ENCODE results near the gene WDR83. TPM values are rescaled to one million over a fixed set of nuclear protein-coding genes. Genes with fewer than 3 reads are reported as not detected.

Gene WDR83
- total and polyA plus RNA-seq, 3 experiments from 2014 or later, result 13.1 to 19.9 (median 18.8) TPM

GRCh38 chr19:12647047-12647446, 19.6 kb upstream of the WDR83 start:
- no peak overlapping the region for H3K4me3 ChIP-seq (ENCODE audit: low read length)
- no peak for DNase-seq
- H3K27ac ChIP-seq (ENCODE audit: low read depth, low read length), result no peak overlapping the region
- no peaks in the 10 kb centered on the region for H3K9me3 ChIP-seq (ENCODE audit: low read length)
- Mint-ChIP-seq H3K27me3 (peaks cover 0 to 1% of the 10 kb centered on the region in 2 donors), H3K4me1 (no peaks in the 10 kb centered on the region), H3K4me3 (no peak overlapping the region), H3K9me3 (no peaks in the 10 kb centered on the region), H3K36me3 (peaks cover 0 to 25% (median 5%) of the 10 kb centered on the region in 3 donors), H3K27ac (no peak overlapping the region)
- POLR2A ChIA-PET, result no interaction called here
- no peaks in the 10 kb centered on the region for H3K27me3 ChIP-seq (ENCODE audit: insufficient read depth, low read length, poor library complexity, severe bottlenecking)
- no peaks in the 10 kb centered on the region for H3K4me1 ChIP-seq (ENCODE audit: insufficient read depth, low read length)
- CTCF ChIA-PET, result no interaction called here
- peaks cover 10% of the 10 kb centered on the region for H3K36me3 ChIP-seq (ENCODE audit: insufficient read depth, low read length)

GRCh38 chr19:12647490-12648071, 19.0 kb upstream of the WDR83 start:
- CTCF ChIA-PET, result interaction anchor here (0.8 kb wide), 1 partner anchor 24 kb away, joined by 3 read pairs; no protein-coding TSS in a partner anchor
- peak overlapping the region in 1 of 8 donors; percentile 50 for H3K27ac Mint-ChIP-seq
- peaks cover 0 to 27% (median 5%) of the 10 kb centered on the region in 3 donors for H3K36me3 Mint-ChIP-seq
- Histone ChIP-seq H3K4me1 (ENCODE audit: insufficient read depth, low read length) (no peaks in the 10 kb centered on the region), H3K4me3 (ENCODE audit: low read length) (no peak overlapping the region), H3K27me3 (ENCODE audit: insufficient read depth, low read length, poor library complexity, severe bottlenecking) (no peaks in the 10 kb centered on the region), H3K9me3 (ENCODE audit: low read length) (no peaks in the 10 kb centered on the region), H3K36me3 (ENCODE audit: insufficient read depth, low read length) (peaks cover 10% of the 10 kb centered on the region), H3K27ac (ENCODE audit: low read depth, low read length) (no peak overlapping the region)
- H3K4me1 Mint-ChIP-seq, result no peaks in the 10 kb centered on the region
- POLR2A ChIA-PET, result no interaction called here
- no peak overlapping the region for H3K4me3 Mint-ChIP-seq
- DNase-seq, result peak in 1 of 5 donors; percentile 29
- H3K27me3 Mint-ChIP-seq, result no peaks in the 10 kb centered on the region
- H3K9me3 Mint-ChIP-seq, result no peaks in the 10 kb centered on the region

GRCh38 chr19:12648088-12648487, 18.5 kb upstream of the WDR83 start:
- CTCF ChIA-PET, result interaction anchor here (0.8 kb wide), 1 partner anchor 24 kb away, joined by 3 read pairs; no protein-coding TSS in a partner anchor
- POLR2A ChIA-PET, result no interaction called here
- H3K9me3 Mint-ChIP-seq, result no peaks in the 10 kb centered on the region

GRCh38 chr19:12649941-12650340, 16.7 kb upstream of the WDR83 start:
- ChIA-PET POLR2A (no interaction called here), CTCF (interaction anchor here (1.0 kb wide), 1 partner anchor 10 kb away, joined by 4 read pairs; no protein-coding TSS in a partner anchor)
- no peak overlapping the region for H3K4me3 Mint-ChIP-seq
- Histone ChIP-seq H3K9me3 (ENCODE audit: low read length) (no peaks in the 10 kb centered on the region), H3K27ac (ENCODE audit: low read depth, low read length) (no peak overlapping the region), H3K36me3 (ENCODE audit: insufficient read depth, low read length) (peaks cover 10% of the 10 kb centered on the region), H3K4me3 (ENCODE audit: low read length) (no peak overlapping the region), H3K27me3 (ENCODE audit: insufficient read depth, low read length, poor library complexity, severe bottlenecking) (no peaks in the 10 kb centered on the region), H3K4me1 (ENCODE audit: insufficient read depth, low read length) (no peaks in the 10 kb centered on the region)
- no peaks in the 10 kb centered on the region for H3K27me3 Mint-ChIP-seq
- H3K9me3 Mint-ChIP-seq, result no peaks in the 10 kb centered on the region
- H3K4me1 Mint-ChIP-seq, result no peaks in the 10 kb centered on the region
- DNase-seq, result no peak
- H3K27ac Mint-ChIP-seq, result peak overlapping the region in 1 of 8 donors; percentile 43
- H3K36me3 Mint-ChIP-seq, result peaks cover 0 to 31% (median 2%) of the 10 kb centered on the region in 3 donors

More at GRCh38 chr19:12648088-12648487, 18.5 kb upstream of the WDR83 start:
- Histone ChIP-seq H3K4me1 (ENCODE audit: insufficient read depth, low read length) (no peaks in the 10 kb centered on the region), H3K9me3 (ENCODE audit: low read length) (no peaks in the 10 kb centered on the region), H3K36me3 (ENCODE audit: insufficient read depth, low read length) (peaks cover 10% of the 10 kb centered on the region), H3K27me3 (ENCODE audit: insufficient read depth, low read length, poor library complexity, severe bottlenecking) (no peaks in the 10 kb centered on the region), H3K27ac (ENCODE audit: low read depth, low read length) (no peak overlapping the region), H3K4me3 (ENCODE audit: low read length) (no peak overlapping the region)
- Mint-ChIP-seq H3K27me3 (no peaks in the 10 kb centered on the region), H3K27ac (no peak overlapping the region), H3K36me3 (peaks cover 0 to 27% (median 5%) of the 10 kb centered on the region in 3 donors), H3K4me1 (no peaks in the 10 kb centered on the region), H3K4me3 (no peak overlapping the region)
- no peak for DNase-seq

- peaks cover 9 to 44% (median 12%) of the 10 kb centered on the region in 3 donors for H3K36me3 Mint-ChIP-seq
- Histone ChIP-seq H3K27me3 (ENCODE audit: insufficient read depth, low read length, poor library complexity, severe bottlenecking) (no peaks in the 10 kb centered on the region), H3K27ac (ENCODE audit: low read depth, low read length) (no peak overlapping the region), H3K4me1 (ENCODE audit: insufficient read depth, low read length) (no peaks in the 10 kb centered on the region), H3K9me3 (ENCODE audit: low read length) (no peaks in the 10 kb centered on the region), H3K36me3 (ENCODE audit: insufficient read depth, low read length) (peaks cover 27% of the 10 kb centered on the region), H3K4me3 (ENCODE audit: low read length) (no peak overlapping the region)
- peak overlapping the region in 1 of 8 donors; percentile 54 for H3K27ac Mint-ChIP-seq
- H3K9me3 Mint-ChIP-seq, result no peaks in the 10 kb centered on the region
- peaks cover 0 to 1% (median 0%) of the 10 kb centered on the region in 3 donors for H3K4me1 Mint-ChIP-seq
- POLR2A ChIA-PET, result no interaction called here
- no peak overlapping the region for H3K4me3 Mint-ChIP-seq
- no peak for DNase-seq
- H3K27me3 Mint-ChIP-seq, result no peaks in the 10 kb centered on the region
- CTCF ChIA-PET, result no interaction called here
Observed at GRCh38 chr19:12652219-12652618, 14.4 kb upstream of the WDR83 start.

GRCh38 chr19:12655546-12655945, 11.1 kb upstream of the WDR83 start:
- H3K36me3 ChIP-seq (ENCODE audit: insufficient read depth, low read length), result peaks cover 32% of the 10 kb centered on the region
- Mint-ChIP-seq H3K27ac (peak overlapping the region in 2 of 8 donors; percentile 15 to 91), H3K36me3 (peaks cover 12 to 69% (median 15%) of the 10 kb centered on the region in 3 donors), H3K4me3 (no peak overlapping the region), H3K9me3 (no peaks in the 10 kb centered on the region), H3K27me3 (no peaks in the 10 kb centered on the region), H3K4me1 (peaks cover 0 to 1% (median 0%) of the 10 kb centered on the region in 3 donors)
- no peaks in the 10 kb centered on the region for H3K4me1 ChIP-seq (ENCODE audit: insufficient read depth, low read length)
- no peak overlapping the region for H3K4me3 ChIP-seq (ENCODE audit: low read length)
- POLR2A ChIA-PET, result no interaction called here
- no peaks in the 10 kb centered on the region for H3K9me3 ChIP-seq (ENCODE audit: low read length)
- no peak for DNase-seq
- no peaks in the 10 kb centered on the region for H3K27me3 ChIP-seq (ENCODE audit: insufficient read depth, low read length, poor library complexity, severe bottlenecking)
- no peak overlapping the region for H3K27ac ChIP-seq (ENCODE audit: low read depth, low read length)
- CTCF ChIA-PET, result interaction anchor here (1.3 kb wide), 1 partner anchor 14 kb away, joined by 4 read pairs; no protein-coding TSS in a partner anchor

- H3K27ac Mint-ChIP-seq, result peak overlapping the region in 1 of 8 donors; percentile 74
- no peak overlapping the region for H3K4me3 Mint-ChIP-seq
- H3K9me3 ChIP-seq (ENCODE audit: low read length), result no peaks in the 10 kb centered on the region
- ChIA-PET POLR2A (no interaction called here), CTCF (no interaction called here)
- peaks cover 12 to 65% (median 13%) of the 10 kb centered on the region in 3 donors for H3K36me3 Mint-ChIP-seq
- H3K4me1 ChIP-seq (ENCODE audit: insufficient read depth, low read length), result no peaks in the 10 kb centered on the region
- DNase-seq, result no peak
- H3K27ac ChIP-seq (ENCODE audit: low read depth, low read length), result no peak overlapping the region
- peaks cover 0 to 1% (median 0%) of the 10 kb centered on the region in 3 donors for H3K4me1 Mint-ChIP-seq
- H3K9me3 Mint-ChIP-seq, result no peaks in the 10 kb centered on the region
- H3K27me3 ChIP-seq (ENCODE audit: insufficient read depth, low read length, poor library complexity, severe bottlenecking), result no peaks in the 10 kb centered on the region
- peaks cover 30% of the 10 kb centered on the region for H3K36me3 ChIP-seq (ENCODE audit: insufficient read depth, low read length)
- no peaks in the 10 kb centered on the region for H3K27me3 Mint-ChIP-seq
- H3K4me3 ChIP-seq (ENCODE audit: low read length), result no peak overlapping the region
Observed at GRCh38 chr19:12656899-12657571, 9.6 kb upstream of the WDR83 start.

GRCh38 chr19:12657966-12658365, 8.6 kb upstream of the WDR83 start:
- Mint-ChIP-seq H3K27ac (no peak overlapping the region), H3K4me3 (no peak overlapping the region), H3K4me1 (peaks cover 0 to 1% (median 0%) of the 10 kb centered on the region in 3 donors), H3K9me3 (no peaks in the 10 kb centered on the region), H3K27me3 (no peaks in the 10 kb centered on the region), H3K36me3 (peaks cover 12 to 67% (median 13%) of the 10 kb centered on the region in 3 donors)
- H3K27ac ChIP-seq (ENCODE audit: low read depth, low read length), result no peak overlapping the region
- ChIA-PET CTCF (interaction anchor here (0.7 to 1.8 kb wide), 3 partner anchors 14 to 103 kb away, joined by 3 to 5 read pairs (median 4); no protein-coding TSS in a partner anchor), POLR2A (no interaction called here)
- no peaks in the 10 kb centered on the region for H3K4me1 ChIP-seq (ENCODE audit: insufficient read depth, low read length)
- no peaks in the 10 kb centered on the region for H3K9me3 ChIP-seq (ENCODE audit: low read length)
- H3K36me3 ChIP-seq (ENCODE audit: insufficient read depth, low read length), result peaks cover 30% of the 10 kb centered on the region
- H3K4me3 ChIP-seq (ENCODE audit: low read length), result no peak overlapping the region
- DNase-seq, result no peak
- no peaks in the 10 kb centered on the region for H3K27me3 ChIP-seq (ENCODE audit: insufficient read depth, low read length, poor library complexity, severe bottlenecking)

All from CD8-positive, alpha-beta memory T cell (primary cell).